GM19023 (cell line): ENCODE data around the gene ANKRD55.
"Not testable (repeated sequence)": the region's sequence is repeated elsewhere in the genome, so short reads cannot be mapped to it uniquely, and the experiment has no call there.

Source experiments
- ATAC-seq: cut with Tn5 transposase; IDR thresholded peaks from one replicate; pipeline ENCODE4 v1.9.1; 2021; ENCODE audit warnings: mild to moderate bottlenecking, moderate library complexity; ENCODE audit not compliant: unreplicated experiment

Gene ANKRD55

GRCh38 chr5:56083286-56083854, 149.8 kb downstream of the ANKRD55 start:
- ATAC-seq: no peak

- not testable (repeated sequence) for ATAC-seq
Measured at GRCh38 chr5:56081053-56081642, 152.0 kb downstream of the ANKRD55 start.

GRCh38 chr5:56080375-56081052, 152.6 kb downstream of the ANKRD55 start:
- ATAC-seq: no peak

- not testable (repeated sequence) for ATAC-seq
Measured at GRCh38 chr5:56079157-56079500, 154.0 kb downstream of the ANKRD55 start.

GRCh38 chr5:56078278-56079156, 154.6 kb downstream of the ANKRD55 start:
- ATAC-seq: no peak

GRCh38 chr5:56077796-56078233, 155.3 kb downstream of the ANKRD55 start:
- ATAC-seq: no peak

GRCh38 chr5:56076486-56076885, 156.6 kb downstream of the ANKRD55 start:
- no peak for ATAC-seq

GRCh38 chr5:56075361-56075760, 157.8 kb downstream of the ANKRD55 start:
- no peak for ATAC-seq

GRCh38 chr5:56072863-56073766, 160.0 kb downstream of the ANKRD55 start:
- ATAC-seq: no peak

- ATAC-seq: no peak
Measured at GRCh38 chr5:56071470-56071869, 161.7 kb downstream of the ANKRD55 start.

GRCh38 chr5:56070851-56071465, 162.2 kb downstream of the ANKRD55 start:
- no peak for ATAC-seq

GRCh38 chr5:56069652-56070226, 163.4 kb downstream of the ANKRD55 start:
- no peak for ATAC-seq

- ATAC-seq: no peak
Measured at GRCh38 chr5:56066931-56067450, 166.1 kb downstream of the ANKRD55 start.

- ATAC-seq: no peak
Measured at GRCh38 chr5:56064984-56065383, 168.1 kb downstream of the ANKRD55 start.

GRCh38 chr5:56060276-56061110, 172.6 kb downstream of the ANKRD55 start:
- no peak for ATAC-seq

- ATAC-seq: no peak
Measured at GRCh38 chr5:56059854-56060253, 173.3 kb downstream of the ANKRD55 start.

- ATAC-seq: peak; percentile 72
Measured at GRCh38 chr5:56056875-56057274, 176.3 kb downstream of the ANKRD55 start.

GRCh38 chr5:56055859-56056258, 177.3 kb downstream of the ANKRD55 start:
- no peak for ATAC-seq
